Measurements from ENCODE around the gene SLC9A9.

The SLC9A9 gene

GRCh38 chr3:143348486-143349327, 499.6 kb downstream of the SLC9A9 start:
- DNase-seq: peak in 1 of 2 experiments; percentile 20

DNA sequence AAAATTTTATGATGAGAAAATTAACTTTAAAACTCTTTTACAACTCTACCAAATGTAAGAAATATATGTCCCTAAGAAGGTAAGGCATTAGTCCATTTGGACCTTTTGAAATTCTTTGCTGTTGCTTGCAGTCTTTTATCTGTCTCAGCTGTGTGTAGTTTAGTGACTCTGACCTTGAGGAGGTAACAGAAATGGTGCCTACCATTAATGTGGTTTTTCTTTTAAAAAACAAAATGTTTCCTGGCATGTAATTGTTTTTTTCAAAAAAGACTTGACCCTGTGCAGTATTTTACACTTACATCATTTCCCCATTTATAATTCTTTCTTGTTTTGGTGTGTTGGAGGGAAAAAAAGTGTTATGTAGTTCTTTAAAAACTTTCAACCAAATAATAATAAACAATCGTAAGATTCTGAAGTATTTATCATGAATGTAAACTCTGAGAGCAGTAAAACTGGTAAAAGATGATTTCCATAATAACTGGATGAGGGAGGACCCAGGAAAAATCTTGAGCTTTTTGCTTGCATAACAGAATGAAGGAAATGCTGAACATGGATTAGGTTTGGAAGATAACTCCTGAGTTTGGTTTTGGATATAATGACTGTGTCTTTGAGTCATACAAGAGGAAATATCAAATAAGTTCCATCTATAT, 503.6 kb downstream of the SLC9A9 start:
- no peak for DNase-seq

GRCh38 chr3:143343944-143344343, 504.3 kb downstream of the SLC9A9 start:
- no peak for DNase-seq

GRCh38 chr3:143343031-143343430, 505.2 kb downstream of the SLC9A9 start:
- no peak for DNase-seq

DNA sequence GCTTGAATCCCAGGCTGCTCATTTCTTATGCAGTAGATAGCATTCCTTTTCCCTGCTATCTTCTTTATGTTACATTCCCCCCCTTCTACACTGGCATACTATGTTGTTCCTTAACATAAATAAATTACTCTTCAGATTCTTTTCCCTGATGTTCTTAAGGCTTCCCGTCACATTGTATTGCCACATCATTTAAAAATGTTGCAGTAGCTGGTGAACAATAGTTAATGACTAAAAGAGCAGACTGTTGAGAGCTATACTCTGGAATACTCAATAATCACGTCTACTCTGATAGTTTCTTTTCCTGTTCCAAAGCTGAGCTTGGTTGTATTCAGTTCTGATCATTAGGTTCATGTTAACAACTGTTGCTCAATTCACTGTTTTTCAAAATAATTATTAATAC, 508.8 kb downstream of the SLC9A9 start:
- no peak for DNase-seq

DNA sequence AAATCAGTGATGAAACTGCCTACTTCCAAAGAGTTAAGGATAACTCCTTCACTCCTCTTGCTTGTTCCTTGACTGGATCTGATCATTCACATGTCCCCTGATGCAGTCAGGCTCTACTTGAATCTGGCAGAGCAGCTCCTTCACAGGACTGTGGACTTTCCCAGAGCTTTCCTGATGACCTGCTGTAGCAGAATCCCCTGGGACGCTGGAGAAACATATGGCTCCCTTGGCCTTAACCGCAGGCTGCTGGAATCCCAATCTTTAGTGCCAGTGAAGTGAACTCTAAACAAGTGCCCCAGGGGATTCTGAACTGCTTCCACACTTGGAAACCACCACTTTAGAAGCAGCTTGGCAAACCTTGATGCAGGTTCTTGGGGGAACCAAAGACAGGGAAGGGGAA, 510.9 kb downstream of the SLC9A9 start:
- DNase-seq: no peak

GRCh38 chr3:143334231-143334630, 514.0 kb downstream of the SLC9A9 start:
- DNase-seq: no peak

GRCh38 chr3:143333367-143333766, 514.9 kb downstream of the SLC9A9 start:
- DNase-seq: no peak

- DNase-seq: no peak
These were observed 516.2 kb downstream of the SLC9A9 start for GRCh38 chr3:143332026-143332425.

DNA sequence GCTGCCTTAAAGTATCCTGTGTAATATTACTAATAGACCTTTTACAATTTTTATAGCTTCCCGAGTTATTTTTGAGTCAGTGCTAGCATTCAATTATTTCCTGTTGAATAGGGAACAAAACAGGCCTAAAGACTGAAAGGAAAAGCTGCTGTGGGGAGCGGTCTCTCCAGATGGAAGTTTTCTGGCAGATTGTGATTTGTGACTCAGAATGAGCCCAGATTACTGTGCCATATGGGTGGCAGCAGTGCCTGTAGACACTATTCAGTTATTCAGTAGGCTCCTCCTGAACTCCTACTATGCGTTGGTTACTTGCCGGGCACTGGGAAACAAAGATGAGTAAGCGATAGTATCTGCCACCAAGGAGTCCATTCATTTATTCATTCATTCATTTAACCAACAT, 516.9 kb downstream of the SLC9A9 start:
- DNase-seq: no peak

GRCh38 chr3:143330296-143330868, 517.9 kb downstream of the SLC9A9 start:
- no peak for DNase-seq

DNA sequence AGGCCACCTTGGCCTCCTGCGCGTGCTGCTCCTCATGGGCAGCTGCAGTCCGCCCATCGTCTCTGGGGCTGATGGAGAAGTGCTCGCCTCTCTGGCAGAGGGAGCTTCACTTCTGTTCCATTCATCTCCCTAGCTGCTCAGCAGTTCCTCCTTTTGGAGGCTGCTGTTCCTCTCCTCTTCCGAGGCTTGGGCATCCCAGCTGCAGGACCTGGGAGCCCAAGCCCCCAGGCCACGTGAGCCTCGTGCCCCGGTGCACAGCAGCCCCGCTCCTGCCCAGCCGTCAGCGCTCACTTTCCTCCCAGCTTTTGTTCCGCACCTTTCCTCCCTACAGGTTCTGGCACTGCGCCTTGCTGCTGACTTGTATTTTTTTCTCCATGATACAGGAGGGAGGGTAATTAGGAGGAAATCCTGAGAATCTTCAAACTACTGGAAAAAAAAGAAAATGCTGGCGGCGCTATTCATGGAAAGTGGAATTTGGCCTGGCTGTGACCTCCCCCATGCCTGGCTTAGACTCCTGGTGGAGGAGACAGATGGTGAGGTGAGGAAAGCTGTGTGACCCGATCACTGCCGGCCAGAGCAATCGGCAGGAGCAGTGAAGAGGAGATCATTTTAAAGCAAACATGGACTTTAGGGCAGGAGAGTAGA, 518.6 kb downstream of the SLC9A9 start:
- no peak for DNase-seq

DNA sequence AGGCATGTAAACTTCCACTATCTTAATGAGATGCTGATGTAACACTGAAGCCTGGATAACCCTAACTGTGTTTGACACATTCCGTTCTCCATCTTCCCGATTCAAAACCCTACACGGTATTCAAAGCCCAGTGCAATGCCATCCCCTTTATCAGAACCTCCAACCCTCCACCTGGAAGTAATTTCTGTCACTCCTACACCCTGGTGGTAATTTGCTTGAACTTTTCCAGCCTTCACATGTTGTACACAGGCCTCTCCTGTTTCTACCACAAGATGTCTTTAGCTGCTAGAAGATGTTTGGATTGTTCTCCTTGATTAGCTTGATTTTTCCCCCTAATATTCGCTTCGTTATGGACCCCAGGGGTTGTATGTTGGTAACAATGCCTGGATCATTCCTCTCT, 519.8 kb downstream of the SLC9A9 start:
- no peak for DNase-seq

DNA sequence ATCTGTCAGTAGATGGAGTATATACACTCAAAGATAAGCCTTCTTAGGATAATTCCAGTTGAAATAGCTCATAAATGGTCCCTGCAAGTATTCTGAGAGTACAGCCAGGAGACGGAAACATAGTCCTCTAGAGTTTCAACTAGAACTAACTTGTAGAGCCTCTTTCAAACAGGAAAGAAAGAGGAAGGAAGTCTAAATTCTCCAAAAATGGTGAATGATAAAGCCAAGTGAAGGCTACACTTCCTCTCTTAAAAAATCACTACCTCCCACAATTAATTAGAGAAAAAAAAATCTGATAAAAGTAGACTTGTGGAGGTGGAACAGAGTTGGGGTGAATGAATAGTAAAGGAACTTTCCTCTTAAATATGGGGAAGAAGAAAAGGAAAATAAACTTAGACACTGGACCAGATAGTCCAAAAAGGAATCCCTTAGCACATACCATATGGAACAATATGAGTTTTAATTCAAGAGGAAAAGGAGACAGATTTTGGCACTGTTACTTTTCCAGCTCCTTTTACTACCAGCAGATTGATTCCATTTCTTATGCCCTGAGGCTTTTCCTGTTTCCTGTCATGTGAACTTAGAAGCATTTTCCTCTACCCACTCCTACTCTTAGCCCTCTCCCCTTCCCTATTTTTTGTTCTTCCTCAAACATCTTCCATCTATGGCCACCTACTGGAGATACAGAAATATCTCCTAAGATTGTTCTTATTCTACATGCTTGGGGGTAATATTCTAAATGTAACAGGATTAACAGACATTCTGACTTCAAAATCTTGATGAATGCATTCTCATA, 521.1 kb downstream of the SLC9A9 start:
- DNase-seq: no peak

GRCh38 chr3:143321058-143321769, 527.1 kb downstream of the SLC9A9 start:
- DNase-seq: no peak

GRCh38 chr3:143315766-143316165, 532.5 kb downstream of the SLC9A9 start:
- no peak for DNase-seq

GRCh38 chr3:143314251-143315093, 533.8 kb downstream of the SLC9A9 start:
- DNase-seq: no peak

GRCh38 chr3:143313893-143314188, 534.4 kb downstream of the SLC9A9 start:
- no peak for DNase-seq

DNA sequence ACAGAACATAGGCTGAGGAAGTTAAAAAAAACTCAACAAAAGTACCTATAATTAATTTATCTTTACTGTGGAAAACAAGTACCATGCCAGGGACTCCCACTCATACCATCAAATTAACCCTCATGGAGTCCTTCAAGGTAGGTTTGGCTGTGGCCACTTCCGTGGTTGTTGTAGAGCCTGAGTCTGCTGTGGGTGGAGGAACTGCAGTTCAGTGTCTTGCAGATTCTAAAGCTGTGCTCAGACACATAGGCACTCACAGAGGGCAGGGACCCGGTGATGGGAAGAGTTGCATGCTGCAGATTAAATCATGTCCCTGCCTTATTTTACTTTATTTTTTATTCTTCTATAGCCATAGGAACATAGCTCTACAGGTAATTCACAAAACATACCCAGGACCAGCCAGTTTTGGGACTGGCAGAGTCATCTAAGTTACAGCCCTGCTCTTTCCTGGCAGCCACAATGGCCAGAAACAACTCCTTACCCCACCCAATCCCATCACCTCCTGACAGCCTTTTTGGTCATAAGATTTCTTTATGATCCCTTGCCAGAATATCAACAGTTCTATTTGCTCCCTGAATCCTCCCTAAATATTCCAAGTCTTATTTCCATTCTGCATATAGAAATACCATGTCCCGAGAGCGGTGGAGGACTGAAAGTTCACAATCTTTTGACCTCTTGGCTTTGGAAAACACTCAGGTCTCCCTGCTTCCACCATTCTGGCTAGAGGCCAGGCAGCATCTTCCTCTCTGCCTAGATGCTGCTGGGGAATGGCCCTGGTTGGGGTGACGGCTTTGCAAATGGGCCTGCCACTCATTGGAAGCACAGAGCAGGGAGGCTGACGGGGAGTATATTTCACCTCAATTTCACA, 535.0 kb downstream of the SLC9A9 start:
- no peak for DNase-seq

DNA sequence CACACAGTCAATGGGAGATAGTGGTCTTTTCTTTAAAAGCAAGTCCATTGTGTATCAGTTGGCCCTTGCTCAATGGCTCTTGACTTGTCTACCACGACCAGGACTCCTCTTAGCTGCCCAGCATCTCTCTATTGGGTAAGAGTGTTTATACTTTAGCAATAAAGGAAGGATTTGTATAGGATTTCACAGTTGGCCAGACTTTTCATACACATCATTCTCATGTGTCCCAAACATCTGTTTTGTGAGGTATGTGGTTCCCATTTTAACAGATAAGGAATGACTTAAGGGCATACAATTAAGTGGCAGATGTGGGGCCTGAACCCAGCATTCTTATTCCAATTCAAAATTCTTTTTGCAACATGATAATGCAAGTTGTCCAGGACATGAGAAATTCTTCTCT, 537.2 kb downstream of the SLC9A9 start:
- no peak for DNase-seq
